VCaP (cell line): ENCODE data around the gene ITPR1.

Source experiments
- H3K27ac ChIP-seq: fragments of 450-650 bp; 2 replicates; pipeline ENCODE4 v1.5.1; 2017
- TF ChIP-seq, protein P1 (sequence below): fragments of 450-650 bp; conservative IDR thresholded peaks from 2 replicates; pipeline ENCODE4 v1.5.1; 2017; ENCODE audit warnings: mild to moderate bottlenecking, moderate library complexity

Gene ITPR1

DNA sequence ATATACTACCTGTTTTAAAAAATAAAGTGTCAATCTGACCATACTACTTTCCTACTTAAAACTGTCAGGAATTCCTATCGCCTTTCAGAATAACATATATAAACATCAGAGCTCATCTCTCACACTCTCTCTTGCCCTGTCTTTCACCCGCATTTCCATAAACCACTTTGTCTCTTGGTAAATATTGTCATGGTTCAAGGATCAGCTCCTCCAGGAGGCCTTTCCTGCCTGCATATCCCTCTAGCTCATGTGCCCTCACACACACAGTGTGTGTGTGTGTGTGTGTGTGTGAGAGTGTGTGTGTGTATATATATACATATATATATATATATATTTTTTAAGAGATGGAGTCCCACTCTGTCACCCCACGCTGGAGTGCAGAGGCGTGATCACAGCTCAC is 32.8 kb upstream of the ITPR1 start:
- TF ChIP-seq, protein P1, sequence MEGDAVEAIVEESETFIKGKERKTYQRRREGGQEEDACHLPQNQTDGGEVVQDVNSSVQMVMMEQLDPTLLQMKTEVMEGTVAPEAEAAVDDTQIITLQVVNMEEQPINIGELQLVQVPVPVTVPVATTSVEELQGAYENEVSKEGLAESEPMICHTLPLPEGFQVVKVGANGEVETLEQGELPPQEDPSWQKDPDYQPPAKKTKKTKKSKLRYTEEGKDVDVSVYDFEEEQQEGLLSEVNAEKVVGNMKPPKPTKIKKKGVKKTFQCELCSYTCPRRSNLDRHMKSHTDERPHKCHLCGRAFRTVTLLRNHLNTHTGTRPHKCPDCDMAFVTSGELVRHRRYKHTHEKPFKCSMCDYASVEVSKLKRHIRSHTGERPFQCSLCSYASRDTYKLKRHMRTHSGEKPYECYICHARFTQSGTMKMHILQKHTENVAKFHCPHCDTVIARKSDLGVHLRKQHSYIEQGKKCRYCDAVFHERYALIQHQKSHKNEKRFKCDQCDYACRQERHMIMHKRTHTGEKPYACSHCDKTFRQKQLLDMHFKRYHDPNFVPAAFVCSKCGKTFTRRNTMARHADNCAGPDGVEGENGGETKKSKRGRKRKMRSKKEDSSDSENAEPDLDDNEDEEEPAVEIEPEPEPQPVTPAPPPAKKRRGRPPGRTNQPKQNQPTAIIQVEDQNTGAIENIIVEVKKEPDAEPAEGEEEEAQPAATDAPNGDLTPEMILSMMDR = no peak
- H3K27ac ChIP-seq = no peak overlapping the region

DNA sequence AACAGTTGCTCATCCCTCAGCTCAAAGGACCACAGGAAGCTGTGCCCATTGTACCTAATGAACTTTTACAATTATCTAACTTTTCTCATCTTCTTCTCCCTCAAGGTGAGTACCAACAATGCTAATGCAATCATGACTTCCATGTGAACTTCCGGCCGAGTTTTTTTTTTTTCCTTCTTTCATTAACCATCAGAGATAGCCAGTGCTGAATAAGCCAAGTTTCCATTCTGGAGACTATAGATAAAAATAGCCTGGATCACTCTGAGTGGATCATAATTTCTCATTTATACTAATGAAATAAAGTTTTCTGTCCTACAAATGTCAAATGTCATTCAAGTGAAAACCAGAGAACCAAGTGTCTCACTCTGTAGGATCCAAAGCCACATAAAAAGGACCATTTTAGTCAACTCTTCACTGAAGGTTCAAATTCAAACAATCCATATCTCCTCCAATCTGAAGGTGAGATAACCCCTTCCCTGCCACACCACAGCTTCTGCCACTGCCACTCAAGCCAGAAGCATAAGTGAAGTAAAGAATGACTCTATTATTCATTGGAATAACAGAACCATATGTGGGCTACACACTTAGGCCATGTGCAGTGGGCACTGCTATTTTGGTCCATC is 31.6 kb upstream of the ITPR1 start:
- no peak overlapping the region for H3K27ac ChIP-seq
- TF ChIP-seq, protein P1 = no peak

- TF ChIP-seq, protein P1 = no peak
- H3K27ac ChIP-seq = no peak overlapping the region
These were observed 30.6 kb upstream of the ITPR1 start for GRCh38 chr3:4462369-4463040.

GRCh38 chr3:4464576-4464975 is 28.6 kb upstream of the ITPR1 start:
- TF ChIP-seq, protein P1 = no peak
- H3K27ac ChIP-seq = no peak overlapping the region

DNA sequence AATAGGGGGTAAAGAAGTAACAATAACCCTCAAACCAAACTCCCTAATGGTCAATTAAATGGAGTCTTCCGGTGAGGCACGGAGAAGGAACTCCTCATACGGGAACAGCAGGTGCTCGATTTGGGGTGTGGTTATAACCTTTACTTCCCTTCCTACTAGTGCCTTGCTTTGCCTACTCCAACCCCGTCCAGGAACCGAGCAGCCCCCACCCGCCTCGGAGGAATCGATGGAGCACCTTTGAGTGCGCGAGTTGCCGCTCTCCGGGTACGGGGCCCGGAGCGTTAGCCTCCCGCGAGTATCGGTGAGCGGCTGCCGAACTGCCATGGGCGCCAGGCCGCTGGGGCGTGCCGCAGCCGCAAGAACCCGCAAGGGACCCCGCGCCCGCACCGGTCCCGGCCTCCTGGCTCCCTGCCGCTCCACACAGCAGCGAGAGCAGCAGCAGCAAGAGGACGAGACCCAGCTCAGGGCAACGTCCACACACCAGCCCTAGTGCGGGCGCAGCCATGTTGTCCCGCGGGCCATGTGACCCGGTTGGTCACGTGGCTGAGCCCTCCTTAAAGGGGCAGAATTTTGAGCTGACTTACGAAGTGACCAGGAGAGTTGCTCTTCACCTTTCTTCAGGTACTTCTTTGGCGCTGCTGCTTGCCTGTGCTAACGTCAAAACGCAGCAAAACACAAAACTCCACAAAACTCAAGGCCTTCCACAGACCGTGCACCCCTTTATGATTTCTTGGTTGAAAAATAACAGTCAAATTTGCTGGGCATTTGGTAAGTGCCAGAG is 26.2 kb upstream of the ITPR1 start, which contains the start of gene SUMF1:
SUMF1 (minus strand) TSS at position 529 of the 781 bp plus-strand sequence; CDS start at position 505, 24 bp downstream.
- TF ChIP-seq, protein P1 = no peak
- peak within 1 kb of the TSS; percentile 82 for H3K27ac ChIP-seq

GRCh38 chr3:4467522-4467867 is 25.7 kb upstream of the ITPR1 start:
- TF ChIP-seq, protein P1 = no peak
- peak overlapping the region; percentile 82 for H3K27ac ChIP-seq

DNA sequence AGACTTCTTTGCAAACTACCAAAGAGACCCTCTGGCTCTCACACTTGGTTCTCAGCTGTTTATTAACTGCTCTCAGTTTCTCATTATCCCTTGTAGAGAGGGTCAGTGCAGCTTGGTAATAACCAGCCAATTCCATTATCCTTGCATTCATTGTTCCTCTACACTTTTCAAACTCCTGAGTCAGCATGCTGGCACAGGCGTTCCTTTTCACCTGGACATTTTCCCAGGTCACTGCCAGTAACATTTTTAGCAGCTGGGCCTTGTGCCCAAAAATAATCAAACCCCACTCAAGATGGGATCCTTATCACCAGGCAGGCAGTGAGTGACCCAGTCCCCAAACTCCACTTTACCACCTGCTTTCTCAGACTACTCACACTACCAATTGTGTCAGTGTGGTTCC is 21.2 kb upstream of the ITPR1 start:
- TF ChIP-seq, protein P1 = no peak
- H3K27ac ChIP-seq = peak overlapping the region; percentile 31
